ENCODE measurements around the gene OR5L2.

GRCh38 chr11:55791606-55792005 is 35.4 kb upstream of the OR5L2 start:
- TF ChIP-seq CBX1 (IDR thresholded peaks at IDR 0.05; ENCODE audit: low read depth) (no peak), ATF6 (CRISPR knock-in tag; IDR thresholded peaks at IDR 0.05) (no peak), ESRRA (IDR thresholded peaks at IDR 0.05; ENCODE audit: borderline replicate concordance, low read depth) (no peak), HMGXB4 (CRISPR knock-in tag; IDR thresholded peaks at IDR 0.05) (no peak), USF1 (CRISPR knock-in tag; IDR thresholded peaks at IDR 0.05) (no peak), ZKSCAN8 (CRISPR knock-in tag; IDR thresholded peaks at IDR 0.05) (no peak), SNRNP70 (optimal IDR thresholded peaks at IDR 0.05; ENCODE audit: low read depth, low read length) (no peak), RAD51 (IDR thresholded peaks at IDR 0.05; ENCODE audit: borderline replicate concordance, low read depth) (no peak), ZBTB12 (CRISPR knock-in tag; IDR thresholded peaks at IDR 0.05) (no peak), CTCF (IDR thresholded peaks at IDR 0.05 in 2 of 3, conservative IDR thresholded peaks at IDR 0.05 in 1 of 3; ENCODE audit: insufficient read depth in 2 of 3, low read depth in 1 of 3, low read length in 3 of 3) (no peak), CEBPZ (IDR thresholded peaks at IDR 0.05; ENCODE audit: borderline replicate concordance, low read depth, low read length) (no peak)
